HepG2 (cell line): Measurements from ENCODE around the gene EXOC3L4. TPM values are rescaled to one million over a fixed set of nuclear protein-coding genes. Genes with fewer than 3 reads are reported as not detected.

Experiments
- AHR ChIP-seq: IDR thresholded peaks from 2 replicates; pipeline ENCODE4 v1.6.1; 2018; ENCODE audit warnings: missing genetic modification reagents, missing compliant biosample characterization
- CENPT ChIP-seq: sonication (generic); formaldehyde crosslinking; IDR thresholded peaks from 2 replicates; pipeline ENCODE4 v1.8.0; 2022; ENCODE audit warnings: low read depth, mild to moderate bottlenecking, moderate library complexity, missing genetic modification reagents
- CENPX ChIP-seq: sonication (generic); formaldehyde crosslinking; IDR thresholded peaks from 2 replicates; pipeline ENCODE4 v1.9.0; 2021; ENCODE audit warnings: mild to moderate bottlenecking, missing genetic modification reagents, moderate library complexity
- EHMT2 ChIP-seq: fragments of 200-600 bp; sonication (generic); IDR thresholded peaks from 2 replicates; pipeline ENCODE4 v1.7.0; 2017; ENCODE audit warnings: antibody characterized with exemption, low read depth, low read length, borderline replicate concordance
- EP300 ChIP-seq, 3 experiments: sonication (generic) in 1 of 3; formaldehyde crosslinking in 1 of 3; IDR thresholded peaks; 2 replicates each; pipeline versions ENCODE4 v1.5.1 to v1.6.1; 2011 to 2020; ENCODE audit warnings: low read depth in 2 of 3, low read length in 2 of 3, borderline replicate concordance in 1 of 3, improper control_type of control experiment in 1 of 3, mild to moderate bottlenecking in 1 of 3, missing genetic modification reagents in 1 of 3, moderate library complexity in 1 of 3
- ERF ChIP-seq: IDR thresholded peaks from 2 replicates; pipeline ENCODE4 v1.6.1; 2018; ENCODE audit warnings: missing biosample characterization, missing genetic modification reagents
- FOXJ3 ChIP-seq: sonication (generic); formaldehyde crosslinking; IDR thresholded peaks from 2 replicates; pipeline ENCODE4 v1.4.0; 2020; ENCODE audit warnings: missing genetic modification reagents, mild to moderate bottlenecking, borderline replicate concordance
- GATAD2A ChIP-seq: IDR thresholded peaks from 2 replicates; pipeline ENCODE4 v1.6.1; 2016
- JUND ChIP-seq: sonication (generic); formaldehyde crosslinking; IDR thresholded peaks from 2 replicates; pipeline ENCODE4 v1.8.0; 2022; ENCODE audit warnings: mild to moderate bottlenecking, missing genetic modification reagents
- NCOA1 ChIP-seq: sonication (generic); formaldehyde crosslinking; IDR thresholded peaks from 2 replicates; pipeline ENCODE4 v1.9.0; 2021; ENCODE audit warnings: missing genetic modification reagents
- NFE2L1 ChIP-seq: sonication (generic); formaldehyde crosslinking; IDR thresholded peaks from 2 replicates; pipeline ENCODE4 v1.4.0; 2020; ENCODE audit warnings: missing genetic modification reagents, mild to moderate bottlenecking, borderline replicate concordance
- NFRKB ChIP-seq: fragments of 450-650 bp; IDR thresholded peaks from 2 replicates; pipeline ENCODE4 v1.6.1; 2017
- PBX3 ChIP-seq: sonication (generic); formaldehyde crosslinking; IDR thresholded peaks from 2 replicates; pipeline ENCODE4 v1.8.1; 2023; ENCODE audit warnings: missing genetic modification reagents, inconsistent platforms, borderline replicate concordance
- POGZ ChIP-seq: sonication (generic); formaldehyde crosslinking; IDR thresholded peaks from 2 replicates; pipeline ENCODE4 v1.4.0; 2020; ENCODE audit warnings: mild to moderate bottlenecking, missing genetic modification reagents
- PRDM15 ChIP-seq: sonication (generic); formaldehyde crosslinking; IDR thresholded peaks from 2 replicates; pipeline ENCODE4 v1.4.0; 2020; ENCODE audit warnings: missing genetic modification reagents
- SNRNP70 ChIP-seq: fragments of 200-400 bp; formaldehyde crosslinking; IDR thresholded peaks from 2 replicates; pipeline ENCODE4 v1.6.1; 2017; ENCODE audit warnings: mild to moderate bottlenecking, low read depth, low read length, moderate library complexity
- TEAD3 ChIP-seq: optimal IDR thresholded peaks from 2 replicates; pipeline ENCODE3; 2016; ENCODE audit warnings: borderline replicate concordance
- TOPORS ChIP-seq: sonication (generic); formaldehyde crosslinking; IDR thresholded peaks from 2 replicates; pipeline ENCODE4 v1.8.0; 2023; ENCODE audit warnings: mild to moderate bottlenecking, missing genetic modification reagents
- ZBTB21 ChIP-seq: sonication (generic); formaldehyde crosslinking; IDR thresholded peaks from 2 replicates; pipeline ENCODE4 v1.4.0; 2020; ENCODE audit warnings: missing genetic modification reagents
- ZIK1 ChIP-seq: sonication (generic); formaldehyde crosslinking; IDR thresholded peaks from 2 replicates; pipeline ENCODE4 v1.5.0; 2020; ENCODE audit warnings: mild to moderate bottlenecking, low read depth, missing genetic modification reagents, borderline replicate concordance
- ZKSCAN5 ChIP-seq: sonication (generic); formaldehyde crosslinking; IDR thresholded peaks from 2 replicates; pipeline ENCODE4 v1.5.1; 2020; ENCODE audit warnings: mild to moderate bottlenecking, missing genetic modification reagents
- ZKSCAN8 ChIP-seq: IDR thresholded peaks from 2 replicates; pipeline ENCODE4 v1.6.1; 2016; ENCODE audit warnings: borderline replicate concordance, missing genetic modification reagents, missing compliant biosample characterization
- ZMAT5 ChIP-seq: sonication (generic); formaldehyde crosslinking; IDR thresholded peaks from 2 replicates; pipeline ENCODE4 v1.5.0; 2020; ENCODE audit warnings: mild to moderate bottlenecking, low read depth, missing genetic modification reagents, borderline replicate concordance
- ZNF552 ChIP-seq: sonication (generic); formaldehyde crosslinking; IDR thresholded peaks from 2 replicates; pipeline ENCODE4 v1.9.0; 2022; ENCODE audit warnings: missing genetic modification reagents, mild to moderate bottlenecking, borderline replicate concordance
- ZNF792 ChIP-seq: IDR thresholded peaks from 2 replicates; pipeline ENCODE4 v1.6.1; 2016
- ZNF83 ChIP-seq: sonication (generic); formaldehyde crosslinking; IDR thresholded peaks from 2 replicates; pipeline ENCODE4 v1.4.0; 2020; ENCODE audit warnings: missing genetic modification reagents, mild to moderate bottlenecking, borderline replicate concordance
- polyA plus RNA-seq, 8 experiments: library from polyadenylated mRNA; depleted of rRNA in 3 of 8; stranded (reverse) in 7 of 8; unstranded in 1 of 8; fragments of >200 nt; fragmentation: Illumina TruSeq in 4 of 8; extraction: Trizol in 4 of 8; gene quantifications; 2 replicates each; pipeline versions ENCODE4 v1.2.1 to v1.2.3, GENCODE V29; 2011 to 2016; ENCODE audit warnings: low read depth in 4 of 8, missing spikeins in 1 of 8, mixed read lengths in 1 of 8; ENCODE audit not compliant: insufficient read depth in 1 of 8
- total RNA-seq, 5 experiments: library from RNA; depleted of rRNA; stranded (reverse); fragments of >200 nt; fragmentation: Illumina TruSeq; extraction: Trizol; gene quantifications; 2 replicates each; pipeline ENCODE4 v1.2.3, GENCODE V29; 2016; ENCODE audit warnings: low read depth in 1 of 5

The EXOC3L4 gene
- total and polyA plus RNA-seq, 2 of the 13 experiments (the other 11 are each of a cell fraction or from before 2014, with no cell fraction given) = 11.8 to 27.0 TPM

GRCh38 chr14:103100281-103101121 lies 6.0 kb downstream of the EXOC3L4 start (continued):
- TF ChIP-seq CENPT (CRISPR knock-in tag) (no peak), ZIK1 (no peak), PRDM15 (CRISPR knock-in tag) (peak; percentile 85), EHMT2 (no peak), CENPX (CRISPR knock-in tag) (no peak), AHR (CRISPR knock-in tag) (0 out of 2 replicates have a peak, but pooled peaks have one; percentile 68), ZMAT5 (CRISPR knock-in tag) (no peak), POGZ (peak; percentile 32; the same call in 1 of the 2 replicates), ZKSCAN5 (CRISPR knock-in tag) (no peak), FOXJ3 (CRISPR knock-in tag) (peak; percentile 89), TOPORS (CRISPR knock-in tag) (0 out of 2 replicates have a peak, but pooled peaks have one; percentile 64), NCOA1 (no peak), ZNF83 (CRISPR knock-in tag) (0 out of 2 replicates have a peak, but pooled peaks have one; percentile 45), GATAD2A (CRISPR knock-in tag) (peak; percentile 95), ZNF552 (CRISPR knock-in tag) (no peak), ZKSCAN8 (CRISPR knock-in tag) (peak; percentile 47; the same call in 1 of the 2 replicates), PBX3 (CRISPR knock-in tag) (no peak), NFE2L1 (CRISPR knock-in tag) (no peak), TEAD3 (peak; percentile 96), JUND (CRISPR knock-in tag) (peak; percentile 69), SNRNP70 (no peak), NFRKB (no peak), ZBTB21 (CRISPR knock-in tag) (no peak), EP300 (IDR thresholded peaks at IDR 0.05; ENCODE audit: low read depth in 2 of 2, low read length in 2 of 2) (peak; percentile 72 to 90; a peak in 3 of 4 replicates), EP300 (CRISPR knock-in tag; IDR thresholded peaks at IDR 0.05; ENCODE audit: borderline replicate concordance) (peak; percentile 77; the same call in 1 of the 2 replicates), ZNF792 (CRISPR knock-in tag) (0 out of 2 replicates have a peak, but pooled peaks have one; percentile 34), ERF (peak; percentile 90)
